Lower leg skin (tissue), 3 donors: ENCODE measurements around the gene ZNF558.

ENCODE experiments used
- POLR2A ChIP-seq, 2 donors: fragments of 450-650 bp; IDR thresholded peaks; one replicate each; pipeline ENCODE4 v1.6.1; 2016 to 2017; ENCODE audit warnings: antibody characterized with exemption in 2 of 2, mild to moderate bottlenecking in 1 of 2, moderate library complexity in 1 of 2
- TF ChIP-seq, protein P1 (sequence below), 3 donors: fragments of 450-650 bp; IDR thresholded peaks; one replicate each; pipeline ENCODE4 v1.5.1; 2016; ENCODE audit warnings: antibody characterized with exemption in 3 of 3, mild to moderate bottlenecking in 3 of 3, moderate library complexity in 2 of 3

DNA sequence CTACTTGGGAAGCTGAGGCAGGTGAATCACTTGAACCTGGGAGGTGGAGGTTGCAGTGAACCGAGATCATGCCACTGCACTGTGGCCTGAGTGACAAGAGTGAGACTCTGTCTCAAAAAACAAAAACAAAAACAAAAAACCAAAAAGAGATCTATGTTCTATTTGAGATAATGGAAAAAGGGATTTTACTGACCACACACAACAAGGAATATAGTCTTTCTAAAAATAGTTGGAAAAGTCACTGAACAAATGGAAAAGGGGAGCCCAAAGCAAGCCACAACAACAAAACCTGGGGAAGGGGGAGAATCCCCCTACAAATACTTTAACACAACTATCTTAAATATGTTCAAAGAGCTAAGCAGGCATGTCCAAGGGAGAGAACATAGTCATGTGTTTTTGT, 37.3 kb downstream of the ZNF558 start:
- TF ChIP-seq, protein P1, sequence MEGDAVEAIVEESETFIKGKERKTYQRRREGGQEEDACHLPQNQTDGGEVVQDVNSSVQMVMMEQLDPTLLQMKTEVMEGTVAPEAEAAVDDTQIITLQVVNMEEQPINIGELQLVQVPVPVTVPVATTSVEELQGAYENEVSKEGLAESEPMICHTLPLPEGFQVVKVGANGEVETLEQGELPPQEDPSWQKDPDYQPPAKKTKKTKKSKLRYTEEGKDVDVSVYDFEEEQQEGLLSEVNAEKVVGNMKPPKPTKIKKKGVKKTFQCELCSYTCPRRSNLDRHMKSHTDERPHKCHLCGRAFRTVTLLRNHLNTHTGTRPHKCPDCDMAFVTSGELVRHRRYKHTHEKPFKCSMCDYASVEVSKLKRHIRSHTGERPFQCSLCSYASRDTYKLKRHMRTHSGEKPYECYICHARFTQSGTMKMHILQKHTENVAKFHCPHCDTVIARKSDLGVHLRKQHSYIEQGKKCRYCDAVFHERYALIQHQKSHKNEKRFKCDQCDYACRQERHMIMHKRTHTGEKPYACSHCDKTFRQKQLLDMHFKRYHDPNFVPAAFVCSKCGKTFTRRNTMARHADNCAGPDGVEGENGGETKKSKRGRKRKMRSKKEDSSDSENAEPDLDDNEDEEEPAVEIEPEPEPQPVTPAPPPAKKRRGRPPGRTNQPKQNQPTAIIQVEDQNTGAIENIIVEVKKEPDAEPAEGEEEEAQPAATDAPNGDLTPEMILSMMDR (IDR thresholded peaks at IDR 0.05), result no peak
- TF ChIP-seq POLR2A (IDR thresholded peaks at IDR 0.05), result no peak
